ENCODE measurements around the gene ZNF490. TPM values are rescaled to one million over a fixed set of nuclear protein-coding genes. Genes with fewer than 3 reads are reported as not detected.

Gene ZNF490
- total and polyA plus RNA-seq, 10 of the 15 experiments (the other 5 are each of a cell fraction or from before 2014, with no cell fraction given): 0.57 to 8.4 (median 3.2) TPM

GRCh38 chr19:12607631-12608030 is 3.0 kb downstream of the ZNF490 start:
- no peak for ATAC-seq
- no peak for DNase-seq (ENCODE audit: low read depth, low spot score)
- CTCF ChIA-PET: interaction anchor here (0.6 to 1.2 kb wide), 3 partner anchors 32 to 684 kb away, joined by 3 read pairs; no protein-coding TSS in a partner anchor
- H3K4me1 ChIP-seq (ENCODE audit: control insufficient read depth, insufficient read depth, low read length): peaks cover 17% of the 10 kb centered on the region
- H2AFZ ChIP-seq (ENCODE audit: control insufficient read depth, low read depth, low read length): no peak overlapping the region
- intact Hi-C loops (cut with micrococcal nuclease; ENCODE audit: unreplicated experiment) (no loop called here), in situ Hi-C loops (cut with MboI) (no loop called here)
- SMC1A ChIA-PET (ENCODE audit: uncharacterized antibody, unreplicated experiment): no interaction called here
- H3K27ac ChIP-seq (ENCODE audit: control insufficient read depth, insufficient read depth): no peak overlapping the region
- H3K4me2 ChIP-seq (ENCODE audit: control insufficient read depth, insufficient read depth): peak overlapping the region; percentile 7; the same call in 1 of the 2 replicates
- no peaks in the 10 kb centered on the region for H3K27me3 ChIP-seq (replicated peaks in 1 of 2; ENCODE audit: control insufficient read depth in 2 of 2, insufficient read depth in 2 of 2, low read length in 1 of 2)
- H3K36me3 ChIP-seq (ENCODE audit: control insufficient read depth in 2 of 2, insufficient read depth in 2 of 2, low read length in 1 of 2): peaks cover 3 to 9% of the 10 kb centered on the region in 2 experiments; a peak in 2 of 4 replicates
- RAD21 ChIA-PET (ENCODE audit: unreplicated experiment): interaction anchor here (1.3 kb wide), 1 partner anchor 15 kb away, joined by 3 read pairs; no protein-coding TSS in a partner anchor
- no peak for TF ChIP-seq MEF2B (IDR thresholded peaks at IDR 0.05; ENCODE audit: partially characterized antibody, poor library complexity, severe bottlenecking)
- no peak for TF ChIP-seq E2F4 (IDR thresholded peaks at IDR 0.05; ENCODE audit: low read depth, low read length)
- TF ChIP-seq POLR2AphosphoS5 (IDR thresholded peaks at IDR 0.05; ENCODE audit: low read length): no peak
- TF ChIP-seq HDGF (IDR thresholded peaks at IDR 0.05): no peak
- H3K79me2 ChIP-seq (ENCODE audit: control insufficient read depth, insufficient read depth, low read length): peaks cover 33% of the 10 kb centered on the region
- POLR2A ChIA-PET: no interaction called here
- no peak overlapping the region for H3K9ac ChIP-seq (ENCODE audit: control insufficient read depth, insufficient read depth, low read length)
- no peak for FAIRE-seq
- 65% methylated on average over 3 of the region's 3 CpGs for WGBS (ENCODE audit: insufficient coverage, insufficient replicate concordance, low lambda C conversion rate, missing lambda C conversion rate)
- H4K20me1 ChIP-seq (ENCODE audit: control insufficient read depth, insufficient read depth): no peaks in the 10 kb centered on the region
- no TSS peak for BruUV-seq (replicated peaks)
- no peaks in the 10 kb centered on the region for H3K9me3 ChIP-seq (replicated peaks; ENCODE audit: control insufficient read depth, insufficient read depth, low read length)
- no peak overlapping the region for H3K4me3 ChIP-seq

GRCh38 chr19:12606796-12607195 is 3.8 kb downstream of the ZNF490 start:
- in situ Hi-C loops (cut with MboI): no loop called here
- WGBS (ENCODE audit: insufficient coverage, insufficient replicate concordance, low lambda C conversion rate, missing lambda C conversion rate): 100% methylated on average over 1 of the region's 1 CpG
- H2AFZ ChIP-seq (ENCODE audit: control insufficient read depth, low read depth, low read length): no peak overlapping the region
- H3K36me3 ChIP-seq (ENCODE audit: control insufficient read depth in 2 of 2, insufficient read depth in 2 of 2, low read length in 1 of 2): peaks cover 3 to 10% of the 10 kb centered on the region in 2 experiments; a peak in 2 of 4 replicates
- no peak overlapping the region for H3K27ac ChIP-seq (ENCODE audit: control insufficient read depth, insufficient read depth)
- H3K4me3 ChIP-seq: no peak overlapping the region
- H3K4me2 ChIP-seq (ENCODE audit: control insufficient read depth, insufficient read depth): no peak overlapping the region
- RAD21 ChIA-PET (ENCODE audit: unreplicated experiment): interaction anchor here (0.6 to 1.3 kb wide), 2 partner anchors 14 to 683 kb away, joined by 3 read pairs; no protein-coding TSS in a partner anchor
- H3K27me3 ChIP-seq (replicated peaks in 1 of 2; ENCODE audit: control insufficient read depth in 2 of 2, insufficient read depth in 2 of 2, low read length in 1 of 2): no peaks in the 10 kb centered on the region
- BruUV-seq (replicated peaks): no TSS peak
- intact Hi-C loops (cut with micrococcal nuclease; ENCODE audit: unreplicated experiment): no loop called here
- H3K9me3 ChIP-seq (replicated peaks; ENCODE audit: control insufficient read depth, insufficient read depth, low read length): no peaks in the 10 kb centered on the region; the same call in 2 of the 3 replicates
- FAIRE-seq (no peak), ATAC-seq (no peak), DNase-seq (ENCODE audit: low read depth, low spot score) (no peak)
- H3K4me1 ChIP-seq (ENCODE audit: control insufficient read depth, insufficient read depth, low read length): peaks cover 17% of the 10 kb centered on the region
- no peak overlapping the region for H3K9ac ChIP-seq (ENCODE audit: control insufficient read depth, insufficient read depth, low read length)
- H4K20me1 ChIP-seq (ENCODE audit: control insufficient read depth, insufficient read depth): no peaks in the 10 kb centered on the region
- POLR2A ChIA-PET: interaction anchor here (0.5 kb wide), 1 partner anchor 169 kb away, joined by 5 read pairs; no protein-coding TSS in a partner anchor
- peaks cover 25% of the 10 kb centered on the region for H3K79me2 ChIP-seq (ENCODE audit: control insufficient read depth, insufficient read depth, low read length)
- CTCF ChIA-PET: interaction anchor here (0.6 to 1.2 kb wide), 4 partner anchors 33 to 155 kb away, joined by 3 to 4 read pairs (median 3); no protein-coding TSS in a partner anchor
- SMC1A ChIA-PET (ENCODE audit: uncharacterized antibody, unreplicated experiment): interaction anchor here (0.6 kb wide), 1 partner anchor 20 kb away, joined by 3 read pairs; no protein-coding TSS in a partner anchor
- TF ChIP-seq POU2F2 (IDR thresholded peaks at IDR 0.05; ENCODE audit: borderline replicate concordance, low read depth, low read length) (no peak), IKZF1 (conservative IDR thresholded peaks at IDR 0.05) (no peak), HSF1 (IDR thresholded peaks at IDR 0.05; ENCODE audit: low read depth, low read length) (no peak), CBX5 (IDR thresholded peaks at IDR 0.05; ENCODE audit: low read depth) (no peak), NFXL1 (IDR thresholded peaks at IDR 0.05; ENCODE audit: borderline replicate concordance) (no peak), PML (IDR thresholded peaks at IDR 0.05; ENCODE audit: low read length) (no peak), RELB (IDR thresholded peaks at IDR 0.05; ENCODE audit: low read depth) (no peak)

Measured in GM12878 (cell line).